Type B pancreatic cell (in vitro differentiated cells): ENCODE data around the gene GIGYF1. TPM values are rescaled to one million over a fixed set of nuclear protein-coding genes. Genes with fewer than 3 reads are reported as not detected.

ENCODE experiments used
- DNase-seq: peaks from one replicate; pipeline ENCODE4 v3.0.0; 2021; ENCODE audit warnings: mixed read lengths; ENCODE audit not compliant: unreplicated experiment; ENCODE audit errors: extremely low spot score
- H3K27ac Mint-ChIP-seq: 2 replicates; pipeline ENCODE4 v1.8.0; 2021; ENCODE audit warnings: mild to moderate bottlenecking, mixed read lengths
- H3K27me3 Mint-ChIP-seq: 2 replicates; pipeline ENCODE4 v1.8.0; 2021; ENCODE audit warnings: mixed read lengths
- H3K36me3 Mint-ChIP-seq: 2 replicates; pipeline ENCODE4 v1.8.0; 2021; ENCODE audit warnings: mixed read lengths
- H3K4me1 Mint-ChIP-seq: one replicate; pipeline ENCODE4 v1.8.0; 2021; ENCODE audit warnings: mixed read lengths; ENCODE audit not compliant: unreplicated experiment
- H3K4me3 Mint-ChIP-seq: 2 replicates; pipeline ENCODE4 v1.8.0; 2021; ENCODE audit warnings: mild to moderate bottlenecking, mixed read lengths
- H3K9me3 Mint-ChIP-seq: 2 replicates; pipeline ENCODE4 v1.8.0; 2021; ENCODE audit warnings: mixed read lengths
- CTCF ChIP-seq: fragments of 200-600 bp; sonication (generic); conservative IDR thresholded peaks from 2 replicates; pipeline ENCODE4 v1.5.0; 2021; ENCODE audit warnings: antibody characterized with exemption, mild to moderate bottlenecking
- total RNA-seq: library from RNA; stranded (reverse); gene quantifications from 2 replicates; pipeline ENCODE4 v1.2.1, GENCODE V29; 2021; ENCODE audit warnings: low replicate concordance

The GIGYF1 gene
- total RNA-seq, 1 donor from 2014 or later, result 79.4 TPM

- Mint-ChIP-seq H3K9me3 (no peaks in the 10 kb centered on the region), H3K36me3 (peaks cover 4% of the 10 kb centered on the region), H3K4me1 (peaks cover 7% of the 10 kb centered on the region), H3K4me3 (no peak overlapping the region), H3K27ac (no peak overlapping the region), H3K27me3 (no peaks in the 10 kb centered on the region)
- DNase-seq, result no peak
- no peak for TF ChIP-seq CTCF
Observed at GRCh38 chr7:100685049-100685605, 8.9 kb downstream of the GIGYF1 start.

- DNase-seq, result no peak
- H3K4me3 Mint-ChIP-seq, result no peak overlapping the region
Observed at GRCh38 chr7:100684534-100685042, 9.5 kb downstream of the GIGYF1 start.

GRCh38 chr7:100683659-100684533 is 10.2 kb downstream of the GIGYF1 start:
- Mint-ChIP-seq H3K4me3 (no peak overlapping the region), H3K27ac (no peak overlapping the region), H3K4me1 (peaks cover 8% of the 10 kb centered on the region), H3K9me3 (no peaks in the 10 kb centered on the region), H3K36me3 (peaks cover 6% of the 10 kb centered on the region), H3K27me3 (no peaks in the 10 kb centered on the region)
- DNase-seq, result no peak
- no peak for TF ChIP-seq CTCF

More at GRCh38 chr7:100684534-100685042, 9.5 kb downstream of the GIGYF1 start:
- no peak for TF ChIP-seq CTCF
- Mint-ChIP-seq H3K27me3 (no peaks in the 10 kb centered on the region), H3K9me3 (no peaks in the 10 kb centered on the region), H3K36me3 (peaks cover 4% of the 10 kb centered on the region), H3K4me1 (peaks cover 9% of the 10 kb centered on the region), H3K27ac (no peak overlapping the region)

- TF ChIP-seq CTCF, result no peak
- Mint-ChIP-seq H3K27me3 (no peaks in the 10 kb centered on the region), H3K4me1 (peaks cover 7% of the 10 kb centered on the region), H3K36me3 (peaks cover 3% of the 10 kb centered on the region), H3K4me3 (no peak overlapping the region), H3K27ac (no peak overlapping the region), H3K9me3 (no peaks in the 10 kb centered on the region)
- no peak for DNase-seq
Observed at GRCh38 chr7:100682991-100683658, 10.9 kb downstream of the GIGYF1 start.

GRCh38 chr7:100682228-100682741 is 11.8 kb downstream of the GIGYF1 start:
- H3K4me3 Mint-ChIP-seq, result no peak overlapping the region
- peaks cover 10% of the 10 kb centered on the region for H3K4me1 Mint-ChIP-seq
- H3K9me3 Mint-ChIP-seq, result no peaks in the 10 kb centered on the region
- no peaks in the 10 kb centered on the region for H3K27me3 Mint-ChIP-seq
- TF ChIP-seq CTCF, result no peak
- DNase-seq, result no peak
- peaks cover 3% of the 10 kb centered on the region for H3K36me3 Mint-ChIP-seq
- no peak overlapping the region for H3K27ac Mint-ChIP-seq
